Astrocyte (in vitro differentiated cells and primary cell): ENCODE measurements around the gene CTDSPL. TPM values are rescaled to one million over a fixed set of nuclear protein-coding genes. Genes with fewer than 3 reads are reported as not detected.

ENCODE experiments used
- DNase-seq: peaks from one replicate; pipeline ENCODE4 v3.0.0-alpha.2; 2010; ENCODE audit warnings: low read depth
- FAIRE-seq: peaks from 2 replicates; lab custom pipeline; 2011; peaks lifted over from hg19 to GRCh38; lab: Jason Lieb, UNC
- H2AFZ ChIP-seq: 2 replicates; pipeline ENCODE4 v1.6.0; 2012; ENCODE audit warnings: low read depth, low read length, inconsistent platforms
- H3K27ac ChIP-seq: 2 replicates; pipeline ENCODE4 v1.5.1; 2011; ENCODE audit warnings: low read depth, low read length, inconsistent platforms
- H3K27me3 ChIP-seq: 2 replicates; pipeline ENCODE4 v1.6.0; 2011; ENCODE audit warnings: low read length, inconsistent platforms; ENCODE audit not compliant: insufficient read depth
- H3K36me3 ChIP-seq: 2 replicates; pipeline ENCODE4 v1.5.1; 2011; ENCODE audit warnings: low read length, inconsistent platforms; ENCODE audit not compliant: insufficient read depth
- H3K4me1 ChIP-seq: 2 replicates; pipeline ENCODE4 v1.5.1; 2011; ENCODE audit warnings: low read length, inconsistent platforms; ENCODE audit not compliant: insufficient read depth
- H3K4me2 ChIP-seq: 2 replicates; pipeline ENCODE4 v1.6.0; 2012; ENCODE audit warnings: low read length, inconsistent platforms
- H3K4me3 ChIP-seq: 2 replicates; pipeline ENCODE4 v1.5.1; 2011; ENCODE audit warnings: low read depth, mild to moderate bottlenecking, low read length, inconsistent platforms; ENCODE audit not compliant: insufficient read depth
- H3K79me2 ChIP-seq: 2 replicates; pipeline ENCODE4 v1.6.0; 2012; ENCODE audit warnings: mild to moderate bottlenecking, low read length, inconsistent platforms; ENCODE audit not compliant: insufficient read depth
- H3K9ac ChIP-seq: 2 replicates; pipeline ENCODE4 v1.6.0; 2012; ENCODE audit warnings: mild to moderate bottlenecking, low read length, inconsistent platforms
- H3K9me3 ChIP-seq: 2 replicates; pipeline ENCODE4 v1.5.1; 2012; ENCODE audit warnings: low read depth, mild to moderate bottlenecking, low read length, inconsistent platforms; ENCODE audit not compliant: insufficient read depth
- H4K20me1 ChIP-seq: 2 replicates; pipeline ENCODE4 v1.6.0; 2012; ENCODE audit warnings: low read length, inconsistent platforms; ENCODE audit not compliant: insufficient read depth
- H3K27ac Mint-ChIP-seq: one replicate; pipeline ENCODE4 v1.8.0; 2021; ENCODE audit warnings: mild to moderate bottlenecking, mixed read lengths; ENCODE audit not compliant: unreplicated experiment
- H3K27me3 Mint-ChIP-seq: one replicate; pipeline ENCODE4 v1.8.0; 2021; ENCODE audit warnings: low read depth, mixed read lengths; ENCODE audit not compliant: unreplicated experiment
- H3K36me3 Mint-ChIP-seq: one replicate; pipeline ENCODE4 v1.8.0; 2021; ENCODE audit warnings: low read depth, mixed read lengths; ENCODE audit not compliant: unreplicated experiment
- H3K4me1 Mint-ChIP-seq: one replicate; pipeline ENCODE4 v1.8.0; 2021; ENCODE audit warnings: low read depth, mixed read lengths; ENCODE audit not compliant: unreplicated experiment
- H3K4me3 Mint-ChIP-seq: one replicate; pipeline ENCODE4 v1.8.0; 2021; ENCODE audit warnings: mild to moderate bottlenecking, moderate library complexity, mixed read lengths; ENCODE audit not compliant: unreplicated experiment
- H3K9me3 Mint-ChIP-seq: one replicate; pipeline ENCODE4 v1.8.0; 2021; ENCODE audit warnings: mild to moderate bottlenecking, mixed read lengths; ENCODE audit not compliant: unreplicated experiment
- CTCF ChIP-seq: IDR thresholded peaks from 2 replicates; pipeline ENCODE4 v1.5.1; 2011; ENCODE audit warnings: low read depth, mild to moderate bottlenecking, inconsistent platforms, low read length, moderate library complexity; ENCODE audit not compliant: insufficient read depth
- EZH2 ChIP-seq: IDR thresholded peaks from 2 replicates; pipeline ENCODE4 v1.6.1; 2012; ENCODE audit warnings: mild to moderate bottlenecking, low read length, inconsistent platforms; ENCODE audit not compliant: insufficient read depth
- total RNA-seq: library from RNA; stranded (reverse); gene quantifications from 2 replicates; pipeline ENCODE4 v1.2.1, GENCODE V29; 2021

CTDSPL gene
- total RNA-seq, 1 donor from 2014 or later: 37.9 TPM

- peaks cover 54% of the 10 kb centered on the region for H3K4me1 Mint-ChIP-seq
- H3K4me2 ChIP-seq: peak overlapping the region; percentile 6
- H3K4me1 ChIP-seq: peaks cover 21% of the 10 kb centered on the region
Measured at GRCh38 chr3:37904601-37905000, 42.9 kb downstream of the CTDSPL start.

GRCh38 chr3:37905346-37905745, 43.7 kb downstream of the CTDSPL start:
- Mint-ChIP-seq H3K27me3 (no peaks in the 10 kb centered on the region), H3K9me3 (peaks cover 2% of the 10 kb centered on the region), H3K4me3 (no peak overlapping the region), H3K4me1 (peaks cover 58% of the 10 kb centered on the region), H3K36me3 (peaks cover 10% of the 10 kb centered on the region), H3K27ac (no peak overlapping the region)
- Histone ChIP-seq H2AFZ (no peak overlapping the region), H3K27ac (no peak overlapping the region), H3K36me3 (no peaks in the 10 kb centered on the region), H3K27me3 (no peaks in the 10 kb centered on the region), H3K4me1 (peaks cover 22% of the 10 kb centered on the region), H3K9me3 (no peaks in the 10 kb centered on the region), H3K79me2 (peaks cover 5% of the 10 kb centered on the region), H3K4me2 (no peak overlapping the region), H4K20me1 (peaks cover 57% of the 10 kb centered on the region), H3K4me3 (no peak overlapping the region), H3K9ac (no peak overlapping the region)
- DNase-seq: no peak
- TF ChIP-seq CTCF: no peak
- TF ChIP-seq EZH2: no peak
- FAIRE-seq: no peak

More at GRCh38 chr3:37904601-37905000, 42.9 kb downstream of the CTDSPL start:
- H3K9me3 ChIP-seq: no peaks in the 10 kb centered on the region
- no peak for FAIRE-seq
- H3K27me3 ChIP-seq: no peaks in the 10 kb centered on the region
- TF ChIP-seq CTCF (no peak), EZH2 (no peak)
- Mint-ChIP-seq H3K4me3 (no peak overlapping the region), H3K9me3 (no peaks in the 10 kb centered on the region), H3K36me3 (peaks cover 10% of the 10 kb centered on the region), H3K27me3 (no peaks in the 10 kb centered on the region), H3K27ac (peak overlapping the region; percentile 41)
- H3K79me2 ChIP-seq: peaks cover 5% of the 10 kb centered on the region
- H3K9ac ChIP-seq: no peak overlapping the region
- no peak overlapping the region for H3K27ac ChIP-seq
- peak; percentile 59 for DNase-seq
- no peak overlapping the region for H3K4me3 ChIP-seq
- H3K36me3 ChIP-seq: no peaks in the 10 kb centered on the region
- H2AFZ ChIP-seq: no peak overlapping the region
- H4K20me1 ChIP-seq: peaks cover 61% of the 10 kb centered on the region

GRCh38 chr3:37905987-37906674, 44.5 kb downstream of the CTDSPL start:
- Mint-ChIP-seq H3K27me3 (no peaks in the 10 kb centered on the region), H3K27ac (no peak overlapping the region), H3K9me3 (peaks cover 3% of the 10 kb centered on the region), H3K36me3 (peaks cover 10% of the 10 kb centered on the region), H3K4me1 (peaks cover 64% of the 10 kb centered on the region), H3K4me3 (no peak overlapping the region)
- DNase-seq (peak; percentile 68), FAIRE-seq (no peak)
- peaks cover 5% of the 10 kb centered on the region for H3K79me2 ChIP-seq
- H3K4me1 ChIP-seq: peaks cover 22% of the 10 kb centered on the region
- H3K9me3 ChIP-seq: no peaks in the 10 kb centered on the region
- TF ChIP-seq CTCF: no peak
- no peak for TF ChIP-seq EZH2
- no peaks in the 10 kb centered on the region for H3K36me3 ChIP-seq
- H3K27ac ChIP-seq: no peak overlapping the region
- no peak overlapping the region for H3K9ac ChIP-seq
- H2AFZ ChIP-seq: no peak overlapping the region
- H4K20me1 ChIP-seq: peaks cover 63% of the 10 kb centered on the region
- H3K4me3 ChIP-seq: no peak overlapping the region
- H3K27me3 ChIP-seq: no peaks in the 10 kb centered on the region
- H3K4me2 ChIP-seq: peak overlapping the region; percentile 45
